ENCODE results near the gene NLRP8. TPM values are rescaled to one million over a fixed set of nuclear protein-coding genes. Genes with fewer than 3 reads are reported as not detected.

NLRP8 gene
- total and polyA plus RNA-seq, 10 of the 15 experiments (the other 5 are each of a cell fraction or from before 2014, with no cell fraction given): 0.04 TPM; not detected in 9

DNA sequence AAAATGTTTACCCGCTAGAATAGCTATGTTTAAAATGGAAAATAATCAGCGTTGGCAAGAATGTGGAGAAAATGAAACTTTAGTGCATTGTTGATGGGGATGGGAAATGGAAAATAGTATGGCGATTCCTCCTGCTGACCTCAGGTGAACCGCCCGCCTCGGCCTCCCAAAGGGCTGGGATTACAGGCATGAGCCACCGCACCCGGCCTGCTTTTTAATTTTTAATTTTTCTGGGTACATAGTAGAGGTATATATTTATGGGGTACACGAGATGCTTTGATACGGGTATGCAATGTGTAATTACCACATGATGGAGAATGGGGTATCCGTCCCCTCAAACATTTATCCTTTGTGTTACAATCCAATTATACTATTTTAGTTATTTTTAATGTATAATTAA, 7.3 kb upstream of the NLRP8 start:
- H3K27me3 ChIP-seq (replicated peaks in 1 of 2; ENCODE audit: control insufficient read depth in 2 of 2, insufficient read depth in 2 of 2, low read length in 1 of 2): no peaks in the 10 kb centered on the region
- ChIA-PET CTCF (no interaction called here), SMC1A (ENCODE audit: uncharacterized antibody, unreplicated experiment) (no interaction called here), RAD21 (ENCODE audit: unreplicated experiment) (no interaction called here), POLR2A (no interaction called here)
- H3K27ac ChIP-seq (ENCODE audit: control insufficient read depth, insufficient read depth): no peak overlapping the region
- BruUV-seq (replicated peaks): no TSS peak
- H3K36me3 ChIP-seq (ENCODE audit: control insufficient read depth in 2 of 2, insufficient read depth in 2 of 2, low read length in 1 of 2): no peaks in the 10 kb centered on the region
- ATAC-seq (no peak), FAIRE-seq (no peak), DNase-seq (ENCODE audit: low read depth, low spot score) (no peak)
- in situ Hi-C loops (cut with MboI) (no loop called here), intact Hi-C loops (cut with micrococcal nuclease; ENCODE audit: unreplicated experiment) (no loop called here)
- H3K4me2 ChIP-seq (ENCODE audit: control insufficient read depth, insufficient read depth): no peak overlapping the region
- H3K4me1 ChIP-seq (ENCODE audit: control insufficient read depth, insufficient read depth, low read length): no peaks in the 10 kb centered on the region
- H3K9me3 ChIP-seq (replicated peaks; ENCODE audit: control insufficient read depth, insufficient read depth, low read length): no peaks in the 10 kb centered on the region
- H3K79me2 ChIP-seq (ENCODE audit: control insufficient read depth, insufficient read depth, low read length): no peaks in the 10 kb centered on the region
- H3K9ac ChIP-seq (ENCODE audit: control insufficient read depth, insufficient read depth, low read length): no peak overlapping the region
- H4K20me1 ChIP-seq (ENCODE audit: control insufficient read depth, insufficient read depth): no peaks in the 10 kb centered on the region
- no peak overlapping the region for H2AFZ ChIP-seq (ENCODE audit: control insufficient read depth, low read depth, low read length)
- 42% methylated on average over 11 of the region's 11 CpGs for WGBS (ENCODE audit: insufficient coverage, insufficient replicate concordance, low lambda C conversion rate, missing lambda C conversion rate)
- H3K4me3 ChIP-seq: no peak overlapping the region
- TF ChIP-seq MTA2 (IDR thresholded peaks at IDR 0.05; ENCODE audit: low read depth) (no peak), RB1 (IDR thresholded peaks at IDR 0.05; ENCODE audit: borderline replicate concordance) (no peak), NR2C1 (IDR thresholded peaks at IDR 0.05) (no peak), KAT2A (conservative IDR thresholded peaks at IDR 0.05; ENCODE audit: control insufficient read depth, low read depth, low read length) (no peak), ZBTB4 (CRISPR knock-in tag; IDR thresholded peaks at IDR 0.05) (no peak), REST (IDR thresholded peaks at IDR 0.05; ENCODE audit: low read depth, low read length) (no peak), MXI1 (IDR thresholded peaks at IDR 0.05; ENCODE audit: low read depth, low read length) (no peak), E2F8 (IDR thresholded peaks at IDR 0.05; ENCODE audit: low read depth, partially characterized antibody) (no peak), TCF3 (IDR thresholded peaks at IDR 0.05; ENCODE audit: borderline replicate concordance, insufficient read depth, low read depth, low read length) (no peak), FOXK2 (IDR thresholded peaks at IDR 0.05) (no peak)
- TF ChIP-seq, protein P1, sequence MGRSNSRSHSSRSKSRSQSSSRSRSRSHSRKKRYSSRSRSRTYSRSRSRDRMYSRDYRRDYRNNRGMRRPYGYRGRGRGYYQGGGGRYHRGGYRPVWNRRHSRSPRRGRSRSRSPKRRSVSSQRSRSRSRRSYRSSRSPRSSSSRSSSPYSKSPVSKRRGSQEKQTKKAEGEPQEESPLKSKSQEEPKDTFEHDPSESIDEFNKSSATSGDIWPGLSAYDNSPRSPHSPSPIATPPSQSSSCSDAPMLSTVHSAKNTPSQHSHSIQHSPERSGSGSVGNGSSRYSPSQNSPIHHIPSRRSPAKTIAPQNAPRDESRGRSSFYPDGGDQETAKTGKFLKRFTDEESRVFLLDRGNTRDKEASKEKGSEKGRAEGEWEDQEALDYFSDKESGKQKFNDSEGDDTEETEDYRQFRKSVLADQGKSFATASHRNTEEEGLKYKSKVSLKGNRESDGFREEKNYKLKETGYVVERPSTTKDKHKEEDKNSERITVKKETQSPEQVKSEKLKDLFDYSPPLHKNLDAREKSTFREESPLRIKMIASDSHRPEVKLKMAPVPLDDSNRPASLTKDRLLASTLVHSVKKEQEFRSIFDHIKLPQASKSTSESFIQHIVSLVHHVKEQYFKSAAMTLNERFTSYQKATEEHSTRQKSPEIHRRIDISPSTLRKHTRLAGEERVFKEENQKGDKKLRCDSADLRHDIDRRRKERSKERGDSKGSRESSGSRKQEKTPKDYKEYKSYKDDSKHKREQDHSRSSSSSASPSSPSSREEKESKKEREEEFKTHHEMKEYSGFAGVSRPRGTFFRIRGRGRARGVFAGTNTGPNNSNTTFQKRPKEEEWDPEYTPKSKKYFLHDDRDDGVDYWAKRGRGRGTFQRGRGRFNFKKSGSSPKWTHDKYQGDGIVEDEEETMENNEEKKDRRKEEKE (IDR thresholded peaks at IDR 0.05): no peak
